GM18867 (cell line): ENCODE results near the gene AMIGO3.
"Not testable (repeated sequence)": the region's sequence is repeated elsewhere in the genome, so short reads cannot be mapped to it uniquely, and the experiment has no call there.

Experiments used
- ATAC-seq: cut with Tn5 transposase; IDR thresholded peaks from one replicate; pipeline ENCODE4 v1.9.1; 2021; ENCODE audit warnings: mild to moderate bottlenecking, moderate library complexity; ENCODE audit not compliant: unreplicated experiment

Gene AMIGO3

GRCh38 chr3:49689908-49690624, 29.4 kb downstream of the AMIGO3 start:
- not testable (repeated sequence) for ATAC-seq

GRCh38 chr3:49689046-49689907, 30.2 kb downstream of the AMIGO3 start, which contains the start of the genes MST1 and RNF123:
MST1 (minus strand) TSS chr3:49689474; CDS start chr3:49688691, 783 bp downstream.
RNF123 (plus strand) TSS chr3:49689557; CDS start chr3:49691166, 1,609 bp downstream.
- ATAC-seq, result peak; percentile 56

- not testable (repeated sequence) for ATAC-seq
Measured at GRCh38 chr3:49688338-49689045, 31.0 kb downstream of the AMIGO3 start.

- not testable (repeated sequence) for ATAC-seq
Measured at GRCh38 chr3:49687424-49687795, 32.1 kb downstream of the AMIGO3 start.

- ATAC-seq, result not testable (repeated sequence)
Measured at GRCh38 chr3:49686769-49687423, 32.6 kb downstream of the AMIGO3 start.

GRCh38 chr3:49686346-49686745, 33.1 kb downstream of the AMIGO3 start:
- not testable (repeated sequence) for ATAC-seq

GRCh38 chr3:49685846-49686245, 33.6 kb downstream of the AMIGO3 start:
- not testable (repeated sequence) for ATAC-seq

- not testable (repeated sequence) for ATAC-seq
Measured at GRCh38 chr3:49685103-49685502, 34.4 kb downstream of the AMIGO3 start.

- not testable (repeated sequence) for ATAC-seq
Measured at GRCh38 chr3:49684453-49684852, 35.0 kb downstream of the AMIGO3 start.

- no peak for ATAC-seq
Measured at GRCh38 chr3:49683162-49683561, 36.3 kb downstream of the AMIGO3 start.

- ATAC-seq, result no peak
Measured at GRCh38 chr3:49681543-49681942, 37.9 kb downstream of the AMIGO3 start.

- ATAC-seq, result no peak
Measured at GRCh38 chr3:49681232-49681522, 38.3 kb downstream of the AMIGO3 start.

GRCh38 chr3:49680493-49681231, 38.8 kb downstream of the AMIGO3 start:
- ATAC-seq, result no peak

GRCh38 chr3:49675912-49676311, 43.6 kb downstream of the AMIGO3 start:
- no peak for ATAC-seq

GRCh38 chr3:49674497-49674983, 44.9 kb downstream of the AMIGO3 start:
- peak; percentile 17 for ATAC-seq

- peak; percentile 79 for ATAC-seq
Measured at GRCh38 chr3:49673715-49674496, 45.6 kb downstream of the AMIGO3 start, which contains the start of gene APEH. APEH (plus strand) TSS chr3:49674351; CDS start chr3:49674402, 51 bp downstream.

- ATAC-seq, result no peak
Measured at GRCh38 chr3:49673121-49673714, 46.3 kb downstream of the AMIGO3 start.
